Retinal pigment epithelial cell (primary cell): ENCODE results near the gene GJC1.
"Not testable (repeated sequence)": the region's sequence is repeated elsewhere in the genome, so short reads cannot be mapped to it uniquely, and the experiment has no call there.

ENCODE experiments used
- DNase-seq: peaks from one replicate; pipeline ENCODE4 v3.0.0-alpha.2; 2010; ENCODE audit warnings: low read depth
- H3K4me3 ChIP-seq: 2 replicates; pipeline ENCODE4 v1.5.1; 2011; ENCODE audit warnings: mild to moderate bottlenecking, low read length, control low read depth, moderate library complexity
- TF ChIP-seq, protein P1 (sequence below): conservative IDR thresholded peaks from 2 replicates; pipeline ENCODE4 v1.5.1; 2011; ENCODE audit warnings: low read depth, low read length, control low read depth, inconsistent platforms

The GJC1 gene

DNA sequence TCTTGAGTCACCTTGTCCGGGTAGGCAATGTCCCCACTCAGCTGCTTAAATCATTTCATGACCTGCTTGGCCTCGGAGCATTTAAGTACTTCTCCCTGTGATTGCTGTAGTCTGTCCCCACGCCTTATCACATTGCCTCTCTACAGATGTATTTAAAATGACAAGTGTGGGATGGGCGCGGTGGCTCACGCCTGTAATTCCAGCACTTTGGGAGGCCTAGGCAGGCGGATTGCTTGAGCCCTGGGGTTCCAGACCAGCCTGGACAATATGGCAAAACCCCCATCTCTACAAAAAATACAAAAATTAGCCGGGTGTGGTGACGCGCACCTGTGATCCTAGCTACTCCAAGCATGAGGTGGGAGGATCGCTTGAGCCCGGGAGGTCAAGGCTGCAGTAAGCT is 1.3 kb upstream of the GJC1 start:
- H3K4me3 ChIP-seq: no peak overlapping the region
- TF ChIP-seq, protein P1, sequence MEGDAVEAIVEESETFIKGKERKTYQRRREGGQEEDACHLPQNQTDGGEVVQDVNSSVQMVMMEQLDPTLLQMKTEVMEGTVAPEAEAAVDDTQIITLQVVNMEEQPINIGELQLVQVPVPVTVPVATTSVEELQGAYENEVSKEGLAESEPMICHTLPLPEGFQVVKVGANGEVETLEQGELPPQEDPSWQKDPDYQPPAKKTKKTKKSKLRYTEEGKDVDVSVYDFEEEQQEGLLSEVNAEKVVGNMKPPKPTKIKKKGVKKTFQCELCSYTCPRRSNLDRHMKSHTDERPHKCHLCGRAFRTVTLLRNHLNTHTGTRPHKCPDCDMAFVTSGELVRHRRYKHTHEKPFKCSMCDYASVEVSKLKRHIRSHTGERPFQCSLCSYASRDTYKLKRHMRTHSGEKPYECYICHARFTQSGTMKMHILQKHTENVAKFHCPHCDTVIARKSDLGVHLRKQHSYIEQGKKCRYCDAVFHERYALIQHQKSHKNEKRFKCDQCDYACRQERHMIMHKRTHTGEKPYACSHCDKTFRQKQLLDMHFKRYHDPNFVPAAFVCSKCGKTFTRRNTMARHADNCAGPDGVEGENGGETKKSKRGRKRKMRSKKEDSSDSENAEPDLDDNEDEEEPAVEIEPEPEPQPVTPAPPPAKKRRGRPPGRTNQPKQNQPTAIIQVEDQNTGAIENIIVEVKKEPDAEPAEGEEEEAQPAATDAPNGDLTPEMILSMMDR: no peak
- DNase-seq: no peak

DNA sequence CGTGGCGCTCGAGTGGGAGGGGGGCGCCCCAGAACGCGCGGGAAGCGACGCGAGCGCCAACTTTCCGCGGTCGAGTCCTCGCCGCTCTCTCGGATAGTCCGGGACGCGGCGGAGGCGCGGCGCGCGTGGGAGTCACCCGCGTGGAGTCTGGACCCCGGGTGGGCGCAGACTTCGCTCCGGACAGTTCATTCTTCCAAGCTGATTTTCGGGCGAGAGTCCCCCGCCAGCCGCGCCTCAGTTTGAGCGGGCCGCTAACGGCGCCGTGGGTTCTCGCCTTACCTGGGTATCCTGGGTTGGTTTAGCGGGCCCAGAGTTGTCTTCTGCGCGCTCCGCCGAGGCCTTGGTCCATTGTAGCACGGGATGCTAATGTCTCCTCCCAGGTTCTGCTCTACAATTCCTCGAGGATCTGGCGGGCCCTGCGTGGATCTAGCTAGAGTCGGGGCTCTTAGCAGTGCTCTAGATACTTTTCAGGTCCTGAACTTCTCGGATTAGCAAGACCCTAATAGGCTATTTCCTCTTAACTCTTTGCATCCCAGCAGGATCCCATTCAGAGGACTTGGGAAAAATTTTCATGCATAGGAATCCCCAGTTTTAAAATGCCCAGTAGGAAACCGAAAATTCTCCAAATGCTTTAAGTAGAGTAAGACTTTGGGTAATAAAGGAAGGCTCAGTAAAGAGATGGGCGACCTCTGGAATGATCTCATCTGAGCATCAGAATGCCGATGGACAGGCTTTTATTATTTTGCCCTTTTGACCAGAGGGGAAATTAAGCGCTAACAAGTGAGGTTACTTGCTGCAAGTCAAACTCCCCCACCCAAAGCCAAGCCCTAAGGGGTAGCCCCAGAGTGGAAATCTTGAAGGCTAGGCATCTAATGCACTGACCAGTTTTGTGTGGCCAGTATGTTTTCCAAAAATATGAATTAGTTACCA is 537 bp upstream of the GJC1 start:
- TF ChIP-seq, protein P1: no peak
- no peak for DNase-seq
- H3K4me3 ChIP-seq: peak overlapping the region; percentile 72

DNA sequence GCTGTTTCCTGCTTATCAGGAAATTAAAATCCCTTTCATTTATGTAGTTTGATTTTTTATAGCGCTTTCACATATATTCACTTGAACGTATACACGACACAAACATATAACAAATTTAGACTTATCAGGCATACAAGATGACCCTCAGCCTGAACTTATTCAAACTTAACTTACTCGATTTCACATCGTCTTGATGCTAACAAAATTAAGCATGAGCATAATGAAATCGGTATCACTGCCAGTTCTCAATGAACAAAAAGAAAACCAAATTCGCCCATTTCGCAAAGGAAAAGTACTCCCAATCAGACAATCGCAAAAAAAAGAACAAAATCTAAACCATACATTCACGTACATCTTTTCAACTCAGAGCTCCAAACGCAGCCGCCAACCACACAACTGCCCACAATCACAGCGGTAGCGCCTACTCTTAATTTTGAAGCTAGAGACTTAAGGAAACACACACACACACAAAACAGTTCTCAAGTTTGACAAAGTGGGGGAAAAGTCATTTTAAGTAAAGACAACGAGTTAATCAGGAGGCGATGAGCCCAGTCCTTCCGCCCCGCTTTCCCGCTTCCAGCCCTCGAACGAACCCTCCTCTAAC is 1.1 kb downstream of the GJC1 start:
- no peak for DNase-seq
- H3K4me3 ChIP-seq: peak overlapping the region; percentile 72
- TF ChIP-seq, protein P1: no peak

DNA sequence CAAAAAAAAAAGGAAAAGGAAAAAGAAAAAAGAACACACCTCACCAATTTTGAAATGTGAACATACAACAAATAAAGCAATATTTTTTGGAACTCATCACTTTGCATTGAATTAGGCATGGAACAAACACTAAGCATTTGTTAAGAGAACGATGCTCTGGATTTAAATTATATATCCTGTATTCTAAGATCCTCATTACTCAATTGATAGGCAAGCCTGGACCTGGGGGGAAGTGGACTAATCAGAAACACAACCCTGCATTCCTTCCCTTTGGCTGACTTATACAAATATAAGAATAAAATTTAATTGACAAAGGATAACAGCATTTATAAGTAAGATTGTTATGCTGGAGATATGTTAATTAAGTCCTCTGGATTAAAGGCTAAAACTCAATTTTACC is 2.2 kb downstream of the GJC1 start:
- DNase-seq: no peak
- TF ChIP-seq, protein P1: no peak
- peak overlapping the region; percentile 72 for H3K4me3 ChIP-seq

DNA sequence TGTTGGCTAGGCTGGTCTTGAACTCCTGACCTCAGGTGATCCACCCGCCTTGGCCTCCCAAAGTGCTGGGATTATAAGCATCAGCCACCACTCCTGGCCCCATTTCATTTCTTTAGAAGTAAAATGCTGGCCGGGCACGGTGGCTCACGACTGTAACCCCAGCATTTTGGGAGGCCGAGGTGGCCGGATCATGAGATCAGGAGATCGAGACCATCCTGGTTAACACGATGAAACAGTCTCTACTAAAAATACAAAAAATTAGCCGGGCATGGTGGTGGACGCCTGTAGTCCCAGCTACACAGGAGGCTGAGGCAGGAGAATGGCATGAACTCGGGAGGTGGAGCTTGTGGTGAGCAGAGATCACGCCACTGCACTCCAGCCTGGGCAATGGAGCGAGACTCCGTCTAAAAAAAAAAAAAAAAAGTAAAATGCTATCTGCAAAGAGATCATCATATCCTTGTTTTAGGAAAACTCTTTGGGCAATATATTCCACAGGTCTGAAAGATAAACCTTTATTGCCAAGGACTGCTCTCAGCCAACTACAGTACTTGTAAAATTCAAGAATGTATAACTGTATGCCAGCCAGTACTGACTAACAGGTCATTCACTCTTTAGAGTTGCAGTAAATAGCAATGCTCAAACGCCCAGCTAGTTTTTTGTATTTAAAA is 3.8 kb downstream of the GJC1 start:
- DNase-seq: no peak
- H3K4me3 ChIP-seq: no peak overlapping the region
- TF ChIP-seq, protein P1: no peak

DNA sequence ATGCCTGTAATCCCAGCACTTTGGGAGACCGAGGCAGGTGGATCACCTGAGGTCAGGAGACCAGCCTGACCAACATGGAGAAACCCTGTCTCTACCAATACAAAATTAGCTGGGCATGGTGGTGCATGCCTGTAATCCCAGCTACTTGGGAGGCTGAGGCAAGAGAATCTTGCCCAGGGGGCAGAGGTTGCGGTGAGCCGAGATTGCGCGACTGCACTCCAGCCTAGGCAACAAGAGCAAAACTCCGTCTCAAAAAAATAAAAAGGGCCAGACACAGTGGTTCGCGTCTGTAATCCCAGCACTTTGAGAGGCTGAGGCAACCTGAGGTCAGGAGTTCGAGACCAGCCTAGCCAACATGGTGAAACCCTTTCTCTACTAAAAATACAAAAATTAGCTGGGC is 4.9 kb downstream of the GJC1 start:
- not testable (repeated sequence) for H3K4me3 ChIP-seq, DNase-seq

DNA sequence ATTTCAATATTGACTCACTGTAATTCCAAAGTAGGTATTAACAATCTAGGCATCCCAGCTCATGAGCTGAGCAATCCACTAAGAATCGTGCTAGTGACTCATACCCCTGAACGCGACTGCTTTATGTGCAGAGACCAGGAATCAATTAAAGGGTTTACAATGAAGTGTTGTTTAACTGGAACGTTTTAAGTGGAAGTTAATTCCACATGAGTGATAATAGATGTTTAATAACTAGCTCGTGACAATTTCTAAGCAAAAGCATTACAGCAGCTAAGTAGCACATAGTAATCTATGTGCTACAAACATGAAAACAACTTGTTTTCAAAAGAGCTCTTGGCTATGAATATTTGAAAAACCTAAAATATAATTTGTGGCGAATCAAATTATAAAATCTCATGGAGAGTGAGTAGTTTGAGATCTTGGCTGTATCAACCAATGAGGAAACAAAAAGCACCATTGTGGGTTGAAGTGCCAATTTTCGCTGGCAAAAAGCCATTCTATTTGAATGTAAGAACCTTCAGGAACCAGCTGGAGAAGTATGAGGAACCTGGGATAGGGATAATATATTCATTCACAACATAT is 9.4 kb downstream of the GJC1 start:
- peak overlapping the region; percentile 16 for H3K4me3 ChIP-seq
- TF ChIP-seq, protein P1: no peak
- peak; percentile 98 for DNase-seq

DNA sequence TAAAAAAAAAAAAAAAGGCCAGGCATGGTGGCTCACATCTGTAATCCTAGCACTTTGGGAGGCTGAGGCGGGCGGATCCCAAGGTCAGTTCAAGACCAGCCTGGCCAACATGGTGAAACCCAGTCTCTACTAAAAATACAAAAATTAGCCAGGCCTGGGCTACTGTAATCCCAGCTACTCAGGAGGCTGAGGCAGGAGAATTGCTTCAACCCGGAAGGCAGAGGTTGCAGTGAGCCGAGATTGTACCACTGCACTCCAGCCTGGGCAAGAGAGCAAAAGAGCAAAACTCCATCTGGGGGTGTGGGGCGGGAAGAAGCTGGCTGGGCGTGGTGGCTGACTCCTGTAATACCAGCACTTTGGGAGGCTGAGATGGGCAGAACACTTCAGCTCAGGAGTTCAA is 11.6 kb downstream of the GJC1 start:
- not testable (repeated sequence) for H3K4me3 ChIP-seq, DNase-seq
